ENCODE results near the gene DALRD3.

DNA sequence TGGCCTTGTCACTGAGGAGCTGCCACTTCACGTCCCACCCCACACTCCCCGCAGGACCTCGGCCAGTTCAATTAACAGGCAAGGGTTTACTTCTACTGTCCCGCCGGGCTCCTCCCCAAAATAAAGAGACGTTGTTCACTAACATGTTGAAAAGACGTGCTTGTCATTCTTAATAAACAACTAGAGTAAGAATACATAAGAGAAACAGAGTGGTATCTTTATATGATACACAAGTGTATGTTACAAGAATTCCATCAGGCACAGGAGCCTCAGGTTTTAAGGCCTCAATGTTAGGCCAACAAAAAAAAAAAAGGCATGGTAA lies 11.1 kb upstream of the DALRD3 start:
- TF ChIP-seq CTCF (conservative IDR thresholded peaks at IDR 0.05 in 1 of 2, IDR thresholded peaks at IDR 0.05 in 1 of 2; ENCODE audit: extremely low read depth in 1 of 2, insufficient read depth in 1 of 2, low read depth in 1 of 2, low read length in 2 of 2) (no peak), EZH2 (IDR thresholded peaks at IDR 0.05; ENCODE audit: borderline replicate concordance, low read length) (no peak)

All from mammary epithelial cell (primary cell).